WTC11 (cell line): Measurements from ENCODE around the gene PRICKLE3. TPM values are rescaled to one million over a fixed set of nuclear protein-coding genes. Genes with fewer than 3 reads are reported as not detected.

ENCODE experiments used
- ATAC-seq: fragments of 200-7000 bp; cut with Tn5 transposase; 2 replicates; pipeline ENCODE4 v1.10.0; 2021; ENCODE audit warnings: mild to moderate bottlenecking, moderate library complexity
- CTCF ChIA-PET: fragments of 300-600 bp; sonication (Branson Sonifier 250); formaldehyde crosslinking; loops from one replicate; lab custom pipeline; 2021; ENCODE audit warnings: antibody characterized with exemption; lab: Charles Lee
- POLR2A ChIA-PET: fragments of 350-600 bp; sonication (Branson Sonifier 250); formaldehyde crosslinking; loops from one replicate; lab custom pipeline; 2021; ENCODE audit warnings: antibody characterized with exemption; lab: Charles Lee
- DNase-seq: peaks from one replicate; pipeline ENCODE4 v3.0.0; 2021; ENCODE audit warnings: low spot score
- H3K27ac Mint-ChIP-seq: 2 replicates; pipeline ENCODE4 v1.8.0; 2021; ENCODE audit warnings: mixed read lengths
- H3K27me3 Mint-ChIP-seq: 2 replicates; pipeline ENCODE4 v1.8.0; 2021; ENCODE audit warnings: low read depth, mild to moderate bottlenecking, moderate library complexity, mixed read lengths
- H3K36me3 Mint-ChIP-seq: 2 replicates; pipeline ENCODE4 v1.8.0; 2021; ENCODE audit warnings: mixed read lengths
- H3K4me1 Mint-ChIP-seq: 2 replicates; pipeline ENCODE4 v1.8.0; 2022; ENCODE audit warnings: mixed read lengths
- H3K4me3 Mint-ChIP-seq: 2 replicates; pipeline ENCODE4 v1.8.0; 2021; ENCODE audit warnings: mild to moderate bottlenecking, moderate library complexity, mixed read lengths
- H3K9me3 Mint-ChIP-seq: 2 replicates; pipeline ENCODE4 v1.8.0; 2021; ENCODE audit warnings: mixed read lengths
- ATF1 ChIP-seq: sonication (generic); formaldehyde crosslinking; IDR thresholded peaks from 2 replicates; pipeline ENCODE4 v1.8.1; 2023; ENCODE audit warnings: mild to moderate bottlenecking, moderate library complexity, missing genetic modification reagents
- E2F4 ChIP-seq: sonication (generic); formaldehyde crosslinking; IDR thresholded peaks from 2 replicates; pipeline ENCODE4 v1.8.1; 2022; ENCODE audit warnings: low read depth, mild to moderate bottlenecking, moderate library complexity, missing genetic modification reagents, borderline replicate concordance
- ESRRA ChIP-seq: sonication (generic); formaldehyde crosslinking; IDR thresholded peaks from 2 replicates; pipeline ENCODE4 v1.8.1; 2022; ENCODE audit warnings: mild to moderate bottlenecking, missing genetic modification reagents, borderline replicate concordance
- FOXJ3 ChIP-seq: sonication (generic); formaldehyde crosslinking; IDR thresholded peaks from 2 replicates; pipeline ENCODE4 v1.9.0; 2021; ENCODE audit warnings: missing genetic modification reagents, mild to moderate bottlenecking, borderline replicate concordance
- FOXK1 ChIP-seq: sonication (generic); formaldehyde crosslinking; IDR thresholded peaks from 2 replicates; pipeline ENCODE4 v1.8.0; 2022; ENCODE audit warnings: mild to moderate bottlenecking, moderate library complexity, missing genetic modification reagents
- FOXP1 ChIP-seq: sonication (generic); formaldehyde crosslinking; IDR thresholded peaks from 2 replicates; pipeline ENCODE4 v1.8.0; 2022; ENCODE audit warnings: missing genetic modification reagents, mild to moderate bottlenecking, moderate library complexity, borderline replicate concordance
- GABPB1 ChIP-seq: sonication (generic); formaldehyde crosslinking; IDR thresholded peaks from 2 replicates; pipeline ENCODE4 v1.8.1; 2023; ENCODE audit warnings: mild to moderate bottlenecking, missing genetic modification reagents
- GRHL2 ChIP-seq: fragments of 250-450 bp; sonication (Bioruptor Pico); IDR thresholded peaks from 2 replicates; pipeline ENCODE4 v1.8.0; 2022; ENCODE audit warnings: mild to moderate bottlenecking, moderate library complexity; ENCODE audit not compliant: insufficient replicate concordance, severe bottlenecking
- JUN ChIP-seq: sonication (generic); formaldehyde crosslinking; IDR thresholded peaks from 2 replicates; pipeline ENCODE4 v1.8.0; 2023; ENCODE audit warnings: mild to moderate bottlenecking, missing genetic modification reagents
- KAT7 ChIP-seq: sonication (generic); formaldehyde crosslinking; IDR thresholded peaks from 2 replicates; pipeline ENCODE4 v1.8.1; 2023; ENCODE audit warnings: missing genetic modification reagents, mild to moderate bottlenecking, borderline replicate concordance
- MAX ChIP-seq: sonication (generic); formaldehyde crosslinking; IDR thresholded peaks from 2 replicates; pipeline ENCODE4 v1.8.0; 2022; ENCODE audit warnings: mild to moderate bottlenecking, missing genetic modification reagents
- NFATC4 ChIP-seq: fragments of 250-450 bp; sonication (Bioruptor Pico); IDR thresholded peaks from 2 replicates; pipeline ENCODE4 v1.9.0; 2021; ENCODE audit warnings: mild to moderate bottlenecking
- NFE2L1 ChIP-seq: sonication (generic); formaldehyde crosslinking; IDR thresholded peaks from 2 replicates; pipeline ENCODE4 v1.8.1; 2023; ENCODE audit warnings: missing genetic modification reagents
- OVOL2 ChIP-seq: fragments of 250-450 bp; sonication (Bioruptor Pico); IDR thresholded peaks from 2 replicates; pipeline ENCODE4 v1.9.0; 2021; ENCODE audit warnings: mild to moderate bottlenecking, borderline replicate concordance
- SMAD3 ChIP-seq: sonication (generic); formaldehyde crosslinking; IDR thresholded peaks from 2 replicates; pipeline ENCODE4 v1.8.0; 2022; ENCODE audit warnings: missing genetic modification reagents, mild to moderate bottlenecking, borderline replicate concordance
- STAT6 ChIP-seq: sonication (generic); formaldehyde crosslinking; conservative IDR thresholded peaks from 2 replicates; pipeline ENCODE4 v1.8.1; 2023; ENCODE audit warnings: mild to moderate bottlenecking, low read depth, missing genetic modification reagents, moderate library complexity
- TCF7 ChIP-seq: sonication (generic); formaldehyde crosslinking; IDR thresholded peaks from 2 replicates; pipeline ENCODE4 v1.8.0; 2022; ENCODE audit warnings: mild to moderate bottlenecking, low read depth, missing genetic modification reagents, moderate library complexity
- ZBTB21 ChIP-seq: sonication (generic); formaldehyde crosslinking; IDR thresholded peaks from 2 replicates; pipeline ENCODE4 v1.8.1; 2023; ENCODE audit warnings: mild to moderate bottlenecking, missing genetic modification reagents, borderline replicate concordance
- ZNF219 ChIP-seq: sonication (generic); formaldehyde crosslinking; IDR thresholded peaks from 2 replicates; pipeline ENCODE4 v1.8.0; 2023; ENCODE audit warnings: missing genetic modification reagents, mild to moderate bottlenecking, borderline replicate concordance
- total RNA-seq: library from RNA; stranded (reverse); gene quantifications from 3 replicates; pipeline ENCODE4 v1.2.3, GENCODE V29; 2021
- TF ChIP-seq, protein P1 (sequence below): sonication (generic); formaldehyde crosslinking; IDR thresholded peaks from 2 replicates; pipeline ENCODE4 v1.8.1; 2022; ENCODE audit warnings: low read depth, missing genetic modification reagents, borderline replicate concordance
- TF ChIP-seq, protein P2 (sequence below): sonication (generic); formaldehyde crosslinking; IDR thresholded peaks from 2 replicates; pipeline ENCODE4 v1.8.1; 2023; ENCODE audit warnings: mild to moderate bottlenecking, missing genetic modification reagents, moderate library complexity
- TF ChIP-seq, protein P3 (sequence below): sonication (generic); formaldehyde crosslinking; IDR thresholded peaks from 2 replicates; pipeline ENCODE4 v1.8.1; 2022; ENCODE audit warnings: mild to moderate bottlenecking, moderate library complexity, missing genetic modification reagents

The PRICKLE3 gene
- total RNA-seq, 1 experiment from 2014 or later, result 14.6 TPM

DNA sequence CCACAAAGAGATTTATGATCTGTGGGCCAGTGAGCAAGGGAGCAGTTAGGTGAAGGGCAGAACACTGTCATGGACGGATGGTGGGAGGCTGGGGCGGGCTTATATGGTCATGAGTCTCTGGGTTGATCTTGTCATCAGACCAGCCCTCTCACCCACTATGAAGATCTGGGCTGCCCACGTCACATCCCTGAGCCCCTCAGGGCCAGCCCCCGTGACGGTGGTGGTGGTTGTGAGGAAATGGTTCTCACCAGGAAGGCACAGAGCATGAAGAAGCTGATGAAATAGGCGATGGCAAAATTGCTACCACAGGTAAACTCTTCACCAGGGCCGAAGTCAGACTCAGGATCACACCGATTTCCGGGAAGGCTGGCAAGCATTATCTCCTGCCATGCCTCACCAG lies 24.9 kb upstream of the PRICKLE3 start:
- H3K27me3 Mint-ChIP-seq, result peaks cover 5% of the 10 kb centered on the region; the same call in 1 of the 2 replicates
- no peak overlapping the region for H3K4me3 Mint-ChIP-seq
- no peak for TF ChIP-seq ZBTB21 (CRISPR knock-in tag)
- TF ChIP-seq ZNF219, result no peak
- no peak for TF ChIP-seq ESRRA (CRISPR knock-in tag)
- no peak overlapping the region for H3K27ac Mint-ChIP-seq
- ChIA-PET CTCF (no interaction called here), POLR2A (no interaction called here)
- no peak for ATAC-seq
- H3K4me1 Mint-ChIP-seq, result no peaks in the 10 kb centered on the region
- H3K9me3 Mint-ChIP-seq, result peaks cover 4% of the 10 kb centered on the region; the same call in 1 of the 2 replicates
- DNase-seq, result no peak
- no peaks in the 10 kb centered on the region for H3K36me3 Mint-ChIP-seq

- Mint-ChIP-seq H3K9me3 (peaks cover 4% of the 10 kb centered on the region; the same call in 1 of the 2 replicates), H3K27ac (no peak overlapping the region), H3K36me3 (no peaks in the 10 kb centered on the region), H3K4me1 (no peaks in the 10 kb centered on the region), H3K4me3 (no peak overlapping the region), H3K27me3 (peaks cover 5% of the 10 kb centered on the region; the same call in 1 of the 2 replicates)
- ChIA-PET POLR2A (interaction anchor here (0.5 to 1.3 kb wide), 2 partner anchors 23 to 25 kb away, joined by 3 to 6 read pairs; partner anchors contain the start of gene CCDC22), CTCF (interaction anchor here (0.9 to 2.7 kb wide), 3 partner anchors 17 to 19 kb away, joined by 3 to 19 read pairs (median 6); no protein-coding TSS in a partner anchor)
- ATAC-seq (no peak), DNase-seq (no peak)
- no peak for TF ChIP-seq MAX (CRISPR knock-in tag)
- no peak for TF ChIP-seq STAT6 (CRISPR knock-in tag)
- TF ChIP-seq, protein P1, sequence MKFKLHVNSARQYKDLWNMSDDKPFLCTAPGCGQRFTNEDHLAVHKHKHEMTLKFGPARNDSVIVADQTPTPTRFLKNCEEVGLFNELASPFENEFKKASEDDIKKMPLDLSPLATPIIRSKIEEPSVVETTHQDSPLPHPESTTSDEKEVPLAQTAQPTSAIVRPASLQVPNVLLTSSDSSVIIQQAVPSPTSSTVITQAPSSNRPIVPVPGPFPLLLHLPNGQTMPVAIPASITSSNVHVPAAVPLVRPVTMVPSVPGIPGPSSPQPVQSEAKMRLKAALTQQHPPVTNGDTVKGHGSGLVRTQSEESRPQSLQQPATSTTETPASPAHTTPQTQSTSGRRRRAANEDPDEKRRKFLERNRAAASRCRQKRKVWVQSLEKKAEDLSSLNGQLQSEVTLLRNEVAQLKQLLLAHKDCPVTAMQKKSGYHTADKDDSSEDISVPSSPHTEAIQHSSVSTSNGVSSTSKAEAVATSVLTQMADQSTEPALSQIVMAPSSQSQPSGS, result no peak
- TF ChIP-seq FOXP1, result no peak
- no peak for TF ChIP-seq FOXJ3
- no peak for TF ChIP-seq GRHL2 (CRISPR knock-in tag)
- TF ChIP-seq KAT7 (CRISPR knock-in tag), result no peak
- TF ChIP-seq SMAD3 (CRISPR knock-in tag), result no peak
- TF ChIP-seq JUN (CRISPR knock-in tag), result no peak
- TF ChIP-seq GABPB1 (CRISPR knock-in tag), result no peak
- TF ChIP-seq, protein P2, sequence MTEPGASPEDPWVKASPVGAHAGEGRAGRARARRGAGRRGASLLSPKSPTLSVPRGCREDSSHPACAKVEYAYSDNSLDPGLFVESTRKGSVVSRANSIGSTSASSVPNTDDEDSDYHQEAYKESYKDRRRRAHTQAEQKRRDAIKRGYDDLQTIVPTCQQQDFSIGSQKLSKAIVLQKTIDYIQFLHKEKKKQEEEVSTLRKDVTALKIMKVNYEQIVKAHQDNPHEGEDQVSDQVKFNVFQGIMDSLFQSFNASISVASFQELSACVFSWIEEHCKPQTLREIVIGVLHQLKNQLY (CRISPR knock-in tag), result no peak
- no peak for TF ChIP-seq NFATC4
- TF ChIP-seq FOXK1 (CRISPR knock-in tag), result no peak
- TF ChIP-seq OVOL2, result no peak
- TF ChIP-seq ZNF219, result no peak
- TF ChIP-seq, protein P3, sequence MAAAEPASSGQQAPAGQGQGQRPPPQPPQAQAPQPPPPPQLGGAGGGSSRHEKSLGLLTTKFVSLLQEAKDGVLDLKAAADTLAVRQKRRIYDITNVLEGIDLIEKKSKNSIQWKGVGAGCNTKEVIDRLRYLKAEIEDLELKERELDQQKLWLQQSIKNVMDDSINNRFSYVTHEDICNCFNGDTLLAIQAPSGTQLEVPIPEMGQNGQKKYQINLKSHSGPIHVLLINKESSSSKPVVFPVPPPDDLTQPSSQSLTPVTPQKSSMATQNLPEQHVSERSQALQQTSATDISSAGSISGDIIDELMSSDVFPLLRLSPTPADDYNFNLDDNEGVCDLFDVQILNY, result no peak
- no peak for TF ChIP-seq ATF1 (CRISPR knock-in tag)
- TF ChIP-seq E2F4 (CRISPR knock-in tag), result no peak
- TF ChIP-seq NFE2L1 (CRISPR knock-in tag), result no peak
- TF ChIP-seq TCF7 (CRISPR knock-in tag), result no peak
These were observed 24.2 kb upstream of the PRICKLE3 start for GRCh38 chrX:49210406-49210805.
